Left lung (tissue), 10 donors: ENCODE measurements around the gene CYB5R2. TPM values are rescaled to one million over a fixed set of nuclear protein-coding genes. Genes with fewer than 3 reads are reported as not detected.

Source experiments
- ATAC-seq: fragments of 200-7000 bp; cut with Tn5 transposase; one replicate; pipeline ENCODE4 v1.9.1; 2020; ENCODE audit warnings: moderate library complexity
- DNase-seq, 4 donors: peaks; one replicate each; pipeline ENCODE4 v3.0.0-alpha.2; 2013 to 2020
- H3K27ac ChIP-seq, 2 donors: fragments of 200-600 bp; sonication (generic) in 1 of 2; one replicate each; pipeline versions ENCODE4 v1.5.0 to v1.8.0; 2020 to 2021
- H3K27me3 ChIP-seq, 2 donors: fragments of 200-600 bp; sonication (generic) in 1 of 2; one replicate each; pipeline versions ENCODE4 v1.5.0 to v1.8.0; 2020 to 2021
- H3K36me3 ChIP-seq, 2 donors: fragments of 200-600 bp; sonication (generic) in 1 of 2; one replicate each; pipeline versions ENCODE4 v1.5.0 to v1.8.0; 2020 to 2021
- H3K4me1 ChIP-seq, 2 donors: fragments of 200-600 bp; one replicate each; pipeline ENCODE4 v1.8.0; 2021
- H3K4me3 ChIP-seq, 2 donors: fragments of 200-600 bp; sonication (generic) in 1 of 2; one replicate each; pipeline versions ENCODE4 v1.5.0 to v1.8.0; 2020 to 2021; ENCODE audit warnings: mild to moderate bottlenecking in 1 of 2
- H3K9me3 ChIP-seq, 2 donors: fragments of 200-600 bp; sonication (generic) in 1 of 2; one replicate each; pipeline versions ENCODE4 v1.5.0 to v1.8.0; 2020 to 2021
- intact Hi-C, 2 donors: fragments of 100-400 bp; cut with DNase I; formaldehyde crosslinking; loops; one replicate each; pipeline versions ENCODE4 v1.11.2 to v1.14.2; 2022
- polyA plus RNA-seq, 6 donors: library from polyadenylated mRNA; unstranded; fragments of 120-200 nt; gene quantifications; one replicate each; pipeline ENCODE4 v1.2.1, GENCODE V29; 2013; ENCODE audit not compliant: insufficient read length in 6 of 6
- total RNA-seq, 2 donors: library from RNA; stranded (reverse); fragmentation: NEBNext Ultra II Directional; extraction: Animal tissue kit (Norgen Biotek cat#: 25700); gene quantifications; one replicate each; pipeline ENCODE4 v1.2.1, GENCODE V29; 2021
- TF ChIP-seq, protein P1 (sequence below), 2 donors: fragments of 200-600 bp; sonication (generic) in 1 of 2; IDR thresholded peaks; one replicate each; pipeline versions ENCODE4 v1.5.0 to v1.8.0; 2021; ENCODE audit warnings: antibody characterized with exemption in 2 of 2
- donor health status: DM: no; HTN: yes; CAD: no.
- donor health status: DM: no; HTN: no; CAD: no.

The CYB5R2 gene
- total and polyA plus RNA-seq, 8 donors, result 7.9 to 22.4 (median 17.3) TPM

DNA sequence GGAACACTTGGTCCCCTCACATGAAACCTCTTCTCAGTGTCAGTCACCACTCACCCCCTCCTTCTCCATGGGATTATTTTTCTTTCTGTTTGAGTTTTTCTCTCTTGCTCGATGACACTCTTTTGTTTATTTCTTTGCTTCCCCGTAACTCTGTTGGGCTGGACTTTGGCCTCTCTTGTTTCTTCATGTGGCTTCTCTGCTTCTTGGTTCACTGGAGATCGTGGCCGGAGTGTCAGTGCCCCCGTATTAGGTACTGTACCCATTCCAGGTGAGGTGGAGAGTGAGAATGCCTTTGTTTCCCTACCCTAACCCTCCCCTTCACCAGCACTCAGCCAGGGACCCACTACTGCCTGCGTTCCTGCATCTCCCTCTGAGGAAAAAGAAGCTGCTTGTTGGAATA, 32.5 kb downstream of the CYB5R2 start:
- ATAC-seq, result no peak
- Histone ChIP-seq H3K9me3 (no peaks in the 10 kb centered on the region), H3K4me3 (no peak overlapping the region), H3K27ac (no peak overlapping the region), H3K27me3 (no peaks in the 10 kb centered on the region), H3K4me1 (peaks cover 0 to 7% of the 10 kb centered on the region in 2 donors), H3K36me3 (peaks cover 3 to 27% of the 10 kb centered on the region in 2 donors)
- TF ChIP-seq, protein P1, sequence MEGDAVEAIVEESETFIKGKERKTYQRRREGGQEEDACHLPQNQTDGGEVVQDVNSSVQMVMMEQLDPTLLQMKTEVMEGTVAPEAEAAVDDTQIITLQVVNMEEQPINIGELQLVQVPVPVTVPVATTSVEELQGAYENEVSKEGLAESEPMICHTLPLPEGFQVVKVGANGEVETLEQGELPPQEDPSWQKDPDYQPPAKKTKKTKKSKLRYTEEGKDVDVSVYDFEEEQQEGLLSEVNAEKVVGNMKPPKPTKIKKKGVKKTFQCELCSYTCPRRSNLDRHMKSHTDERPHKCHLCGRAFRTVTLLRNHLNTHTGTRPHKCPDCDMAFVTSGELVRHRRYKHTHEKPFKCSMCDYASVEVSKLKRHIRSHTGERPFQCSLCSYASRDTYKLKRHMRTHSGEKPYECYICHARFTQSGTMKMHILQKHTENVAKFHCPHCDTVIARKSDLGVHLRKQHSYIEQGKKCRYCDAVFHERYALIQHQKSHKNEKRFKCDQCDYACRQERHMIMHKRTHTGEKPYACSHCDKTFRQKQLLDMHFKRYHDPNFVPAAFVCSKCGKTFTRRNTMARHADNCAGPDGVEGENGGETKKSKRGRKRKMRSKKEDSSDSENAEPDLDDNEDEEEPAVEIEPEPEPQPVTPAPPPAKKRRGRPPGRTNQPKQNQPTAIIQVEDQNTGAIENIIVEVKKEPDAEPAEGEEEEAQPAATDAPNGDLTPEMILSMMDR (IDR thresholded peaks at IDR 0.05), result no peak
- DNase-seq, result no peak
- intact Hi-C loops, result no loop called here

DNA sequence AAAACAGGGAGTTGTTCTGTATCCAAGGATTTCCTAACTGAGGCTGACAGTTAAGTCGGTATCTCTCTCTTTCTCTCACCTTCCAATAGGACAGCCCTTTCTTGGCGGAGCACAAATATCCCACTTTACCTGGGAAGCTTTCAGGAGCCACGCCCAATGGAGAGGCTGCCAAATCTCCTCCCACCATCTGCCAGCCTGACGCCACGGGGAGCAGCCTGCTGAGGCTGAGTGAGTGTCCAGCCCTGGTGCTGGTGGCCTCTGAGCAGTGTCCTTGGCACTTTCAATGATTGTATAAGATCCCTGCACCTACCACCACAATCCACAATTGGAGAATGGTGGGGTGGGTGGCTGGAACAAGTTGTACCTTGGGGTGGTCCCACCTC, 33.7 kb downstream of the CYB5R2 start:
- peak in 1 of 4 donors; percentile 49 for DNase-seq
- Histone ChIP-seq H3K4me3 (no peak overlapping the region), H3K27ac (no peak overlapping the region), H3K27me3 (no peaks in the 10 kb centered on the region), H3K9me3 (no peaks in the 10 kb centered on the region), H3K36me3 (peaks cover 3 to 36% of the 10 kb centered on the region in 2 donors), H3K4me1 (peaks cover 0 to 7% of the 10 kb centered on the region in 2 donors)
- peak; percentile 86 for ATAC-seq
- TF ChIP-seq, protein P1 (IDR thresholded peaks at IDR 0.05), result no peak
- intact Hi-C loops, result no loop called here

DNA sequence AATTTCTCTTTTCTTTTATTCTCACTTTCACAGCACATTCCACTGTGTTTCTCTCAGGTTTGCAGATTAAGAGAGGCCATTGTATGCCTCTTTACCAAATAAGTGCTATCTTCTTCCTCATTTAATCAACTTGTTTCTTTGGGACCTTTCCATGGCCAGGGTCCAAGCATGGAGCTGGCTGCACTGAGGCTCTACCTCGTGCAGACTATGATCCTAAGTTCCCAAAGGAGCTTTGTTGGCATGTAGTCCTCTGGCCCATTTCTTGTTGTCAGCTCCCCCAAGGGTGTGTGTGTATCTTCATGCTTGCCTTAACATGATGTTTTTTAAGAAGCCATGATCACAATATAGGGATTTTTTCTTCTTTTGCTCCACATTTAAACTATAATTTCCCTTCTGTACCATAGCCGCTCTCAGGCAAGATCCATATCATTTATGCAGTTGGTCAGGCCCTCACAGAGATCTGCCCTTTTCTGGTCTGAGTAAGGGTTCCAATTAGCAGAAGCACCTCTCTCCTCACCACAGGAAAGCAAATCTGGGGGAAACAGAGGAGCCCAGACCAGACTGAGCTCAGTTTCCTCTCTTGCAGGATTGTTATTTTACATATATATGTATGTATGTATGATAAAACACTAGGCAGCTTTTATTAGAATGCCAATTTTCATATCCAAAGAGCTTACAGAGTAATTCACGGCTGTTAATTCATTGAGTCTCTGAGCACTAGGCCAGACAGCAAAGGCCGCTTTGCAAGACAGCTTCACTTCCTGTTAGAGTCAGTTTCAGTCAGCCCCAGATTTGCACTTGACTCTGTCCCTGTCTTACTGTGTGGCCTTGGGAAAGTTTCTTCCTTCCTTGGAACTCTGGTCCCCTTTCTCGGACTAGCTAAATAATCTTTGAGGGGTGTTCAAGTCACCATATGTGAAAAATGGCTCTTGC, 34.3 kb downstream of the CYB5R2 start:
- Histone ChIP-seq H3K27me3 (no peaks in the 10 kb centered on the region), H3K36me3 (peaks cover 3 to 43% of the 10 kb centered on the region in 2 donors), H3K27ac (no peak overlapping the region), H3K9me3 (no peaks in the 10 kb centered on the region), H3K4me3 (no peak overlapping the region), H3K4me1 (peaks cover 0 to 7% of the 10 kb centered on the region in 2 donors)
- TF ChIP-seq, protein P1 (IDR thresholded peaks at IDR 0.05), result no peak
- no peak for DNase-seq
- intact Hi-C loops, result no loop called here
- ATAC-seq, result peak; percentile 47

DNA sequence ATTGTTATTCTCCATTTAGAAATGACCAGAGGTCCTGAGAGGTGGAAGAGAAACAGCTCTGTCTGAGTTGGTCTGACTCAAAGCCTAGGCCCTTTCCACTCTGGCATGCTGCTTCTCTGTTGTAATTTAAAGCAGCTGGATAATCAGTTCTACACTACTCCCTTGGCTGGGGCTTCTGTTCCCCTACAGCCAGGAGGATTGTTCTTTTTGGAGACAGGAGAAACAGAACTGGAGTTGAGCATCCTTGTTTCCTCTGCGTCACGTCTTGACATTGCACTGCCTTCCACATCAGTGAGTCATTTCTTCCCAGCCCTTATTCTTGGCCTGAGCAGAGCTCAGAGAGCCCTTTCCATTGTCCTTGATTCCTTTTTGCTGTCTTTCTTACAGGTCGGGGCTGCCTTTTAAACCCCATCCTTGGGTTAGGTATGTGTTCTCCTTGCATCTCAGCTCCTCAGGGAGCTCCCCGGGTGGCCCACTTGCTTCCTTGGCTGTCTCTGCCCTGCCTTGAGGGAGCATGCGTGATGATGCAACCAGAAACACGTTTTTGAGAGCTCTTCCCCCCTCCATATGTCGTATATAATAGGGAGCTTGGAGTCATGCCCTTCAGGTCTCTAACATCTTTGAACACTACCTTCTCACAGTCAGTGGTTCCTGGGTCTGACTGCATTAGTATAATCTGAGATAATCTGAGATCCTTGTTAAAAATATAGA, 35.7 kb downstream of the CYB5R2 start:
- ATAC-seq (peak; percentile 47), DNase-seq (no peak)
- no peak overlapping the region for H3K27ac ChIP-seq
- H3K9me3 ChIP-seq, result no peaks in the 10 kb centered on the region
- no peaks in the 10 kb centered on the region for H3K27me3 ChIP-seq
- H3K4me1 ChIP-seq, result peaks cover 0 to 7% of the 10 kb centered on the region in 2 donors
- TF ChIP-seq, protein P1 (IDR thresholded peaks at IDR 0.05), result no peak
- intact Hi-C loops, result no loop called here
- H3K4me3 ChIP-seq, result no peak overlapping the region
- peaks cover 0 to 56% of the 10 kb centered on the region in 2 donors for H3K36me3 ChIP-seq

DNA sequence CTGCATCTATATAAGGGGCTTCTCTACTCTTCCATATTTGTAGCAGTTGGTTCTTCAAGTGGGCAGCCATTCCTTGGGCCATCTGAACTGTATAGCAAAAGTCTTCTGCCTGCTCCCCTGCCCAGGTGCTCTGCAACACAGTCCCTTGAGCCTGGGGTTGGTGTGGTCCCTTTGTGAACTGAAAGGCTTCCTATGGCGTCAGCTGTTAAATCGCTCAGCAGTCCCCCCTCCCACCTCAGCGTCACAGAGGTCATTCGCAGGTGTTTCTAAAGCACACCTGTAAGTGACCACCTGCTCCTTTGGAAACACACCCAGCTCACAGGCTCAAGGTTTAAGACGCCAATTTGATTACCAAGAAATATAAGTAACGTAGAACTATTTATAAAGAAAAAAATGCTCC, 37.0 kb downstream of the CYB5R2 start:
- no peak for DNase-seq
- Histone ChIP-seq H3K36me3 (peaks cover 0 to 57% of the 10 kb centered on the region in 2 donors), H3K27me3 (no peaks in the 10 kb centered on the region), H3K27ac (no peak overlapping the region), H3K4me3 (no peak overlapping the region), H3K4me1 (peaks cover 0 to 7% of the 10 kb centered on the region in 2 donors), H3K9me3 (no peaks in the 10 kb centered on the region)
- intact Hi-C loops, result no loop called here
- no peak for ATAC-seq
- TF ChIP-seq, protein P1 (IDR thresholded peaks at IDR 0.05), result no peak
